GM21576 (cell line): ENCODE results near the gene OBSCN.
"Not testable (repeated sequence)": the region's sequence is repeated elsewhere in the genome, so short reads cannot be mapped to it uniquely, and the experiment has no call there.

Experiments
- ATAC-seq: cut with Tn5 transposase; IDR thresholded peaks from one replicate; pipeline ENCODE4 v1.9.1; 2021; ENCODE audit warnings: mild to moderate bottlenecking, moderate library complexity; ENCODE audit not compliant: unreplicated experiment

Gene OBSCN

GRCh38 chr1:228185641-228185965 is 22.2 kb upstream of the OBSCN start:
- ATAC-seq: no peak

DNA sequence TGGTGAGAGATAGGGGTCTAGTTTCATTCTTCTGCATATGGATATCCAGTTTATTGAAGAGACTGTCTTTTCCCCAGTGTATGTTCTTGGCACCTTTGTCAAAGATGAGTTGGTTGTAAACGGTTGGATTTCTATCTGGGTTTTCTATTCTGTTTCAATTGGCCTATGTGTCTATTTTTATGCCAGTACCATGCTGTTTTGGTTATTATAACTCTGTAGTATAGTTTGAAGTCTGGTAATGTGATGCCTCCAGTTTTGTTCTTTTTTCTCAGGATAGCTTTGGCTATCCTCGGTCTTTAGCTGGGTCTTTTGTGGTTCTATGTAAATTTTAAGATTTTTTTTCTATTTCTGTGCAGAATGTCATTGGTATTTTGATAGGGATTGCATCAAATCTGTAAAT is 19.6 kb upstream of the OBSCN start:
- ATAC-seq: not testable (repeated sequence)

GRCh38 chr1:228190182-228190581 is 17.7 kb upstream of the OBSCN start:
- ATAC-seq: no peak

- no peak for ATAC-seq
Observed at GRCh38 chr1:228190778-228191177, 17.1 kb upstream of the OBSCN start.

- no peak for ATAC-seq
Observed at GRCh38 chr1:228194436-228194835, 13.4 kb upstream of the OBSCN start.

DNA sequence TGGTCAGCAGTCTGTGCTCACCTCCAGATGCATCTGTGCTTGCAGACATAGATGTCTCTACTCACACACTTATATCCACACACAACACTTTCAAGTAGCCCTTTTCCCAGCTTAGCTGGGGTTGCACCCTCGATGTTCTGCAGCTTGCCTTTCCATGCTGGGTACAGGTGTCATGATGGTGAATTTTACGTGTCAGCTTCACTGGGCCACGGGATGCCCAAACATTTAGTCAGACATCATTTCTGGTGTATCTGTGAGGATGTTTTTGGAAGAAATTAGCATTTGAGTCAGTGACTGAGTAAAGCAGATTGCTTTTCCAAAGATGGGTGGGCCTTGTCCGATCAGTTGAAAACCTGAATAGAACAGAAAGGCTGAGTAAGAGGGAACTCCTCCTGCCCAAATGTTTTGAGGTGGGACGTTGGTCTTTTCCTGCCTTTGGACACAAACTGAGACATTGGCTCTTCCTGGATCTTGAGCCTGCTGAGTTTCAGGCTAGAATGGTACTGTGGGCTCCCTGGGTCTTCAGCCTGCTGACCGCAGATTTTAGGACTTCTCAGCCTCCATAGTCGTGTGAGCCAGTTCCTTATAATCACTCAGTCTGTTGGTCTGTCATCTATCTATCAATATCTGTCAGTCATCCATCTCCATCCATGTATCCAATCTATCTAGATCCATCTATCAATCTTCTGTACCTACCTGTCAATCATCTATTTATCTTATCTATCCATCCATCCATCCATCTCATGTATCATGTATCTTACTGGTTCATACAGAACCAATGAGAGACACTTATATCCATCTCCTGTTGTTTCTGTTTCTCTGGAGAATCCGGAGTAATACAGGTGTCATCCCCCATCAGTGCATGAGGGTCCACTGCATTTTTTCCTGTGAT is 12.7 kb upstream of the OBSCN start:
- ATAC-seq: no peak

DNA sequence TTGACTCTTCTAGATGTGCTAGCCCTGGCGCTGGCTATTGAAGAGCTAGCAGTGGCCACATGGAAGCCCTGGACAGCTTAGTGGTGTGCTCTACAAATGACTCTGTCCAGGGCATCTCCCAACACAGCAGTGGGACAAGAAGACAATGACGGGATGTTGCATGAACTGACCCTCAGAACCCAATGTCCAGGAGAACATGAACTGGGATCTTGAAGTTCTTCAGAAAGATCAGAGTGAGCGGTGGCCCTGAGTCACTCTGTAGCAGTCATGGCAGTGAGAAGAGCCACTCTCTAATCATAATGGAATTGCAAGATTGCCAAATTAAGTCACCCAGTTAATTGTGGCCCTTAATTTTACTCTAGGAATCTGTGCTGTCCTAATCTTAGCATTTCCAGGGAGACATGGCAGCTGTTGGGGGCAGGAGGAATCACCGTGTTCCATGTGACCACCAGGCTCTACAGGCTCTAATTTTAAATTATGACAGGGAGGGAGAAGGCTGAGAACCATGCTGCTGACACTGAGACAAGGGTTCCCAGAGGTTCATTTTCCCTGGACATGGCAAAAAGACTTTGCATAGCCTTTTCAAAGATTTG is 10.2 kb upstream of the OBSCN start:
- no peak for ATAC-seq

GRCh38 chr1:228198977-228199590 is 8.8 kb upstream of the OBSCN start:
- ATAC-seq: no peak

DNA sequence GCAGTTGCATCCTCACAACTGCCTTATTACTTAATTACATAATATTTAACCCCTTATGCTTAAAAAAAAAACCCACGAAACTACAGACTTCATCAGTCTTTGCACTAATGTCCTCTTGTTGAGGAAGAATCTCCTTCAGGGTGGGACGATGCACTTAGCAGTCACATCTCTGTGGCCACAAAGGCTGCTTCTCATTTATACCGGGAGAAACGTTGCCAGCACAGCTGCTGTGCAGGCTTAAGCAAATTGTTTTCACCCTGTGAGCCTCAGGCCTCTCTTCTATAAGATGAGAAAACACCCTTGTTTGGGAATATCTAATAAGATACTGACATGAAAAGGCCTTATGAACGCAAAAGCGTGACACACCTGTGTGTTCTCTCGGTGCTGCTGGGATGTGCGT is 2.9 kb upstream of the OBSCN start:
- ATAC-seq: no peak

GRCh38 chr1:228205526-228206436 is 2.1 kb upstream of the OBSCN start:
- no peak for ATAC-seq

GRCh38 chr1:228206582-228207351 is 1.1 kb upstream of the OBSCN start:
- ATAC-seq: no peak

GRCh38 chr1:228207381-228207810 is 448 bp upstream of the OBSCN start:
- no peak for ATAC-seq

- ATAC-seq: no peak
Observed at GRCh38 chr1:228208831-228209551, 1.1 kb downstream of the OBSCN start.

DNA sequence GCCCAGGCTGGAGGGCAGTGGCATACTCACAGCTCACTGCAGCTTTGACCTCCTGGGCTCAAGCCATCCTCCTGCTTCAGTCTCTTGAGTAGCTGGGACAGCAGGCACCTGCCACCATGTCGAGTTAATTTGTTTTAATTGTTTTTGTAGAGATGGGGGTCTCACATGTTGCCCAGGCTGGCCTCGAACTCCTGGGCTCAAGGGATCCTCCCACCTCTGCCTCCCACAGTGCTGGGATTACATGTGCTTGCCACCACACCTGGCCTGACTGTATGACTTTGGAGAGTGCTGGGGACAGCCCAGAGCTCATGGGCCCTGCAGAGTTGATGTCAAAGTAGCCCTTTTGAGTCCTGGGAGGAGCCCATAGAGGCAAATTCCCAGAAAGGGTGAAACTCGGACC is 1.8 kb downstream of the OBSCN start:
- ATAC-seq: no peak

DNA sequence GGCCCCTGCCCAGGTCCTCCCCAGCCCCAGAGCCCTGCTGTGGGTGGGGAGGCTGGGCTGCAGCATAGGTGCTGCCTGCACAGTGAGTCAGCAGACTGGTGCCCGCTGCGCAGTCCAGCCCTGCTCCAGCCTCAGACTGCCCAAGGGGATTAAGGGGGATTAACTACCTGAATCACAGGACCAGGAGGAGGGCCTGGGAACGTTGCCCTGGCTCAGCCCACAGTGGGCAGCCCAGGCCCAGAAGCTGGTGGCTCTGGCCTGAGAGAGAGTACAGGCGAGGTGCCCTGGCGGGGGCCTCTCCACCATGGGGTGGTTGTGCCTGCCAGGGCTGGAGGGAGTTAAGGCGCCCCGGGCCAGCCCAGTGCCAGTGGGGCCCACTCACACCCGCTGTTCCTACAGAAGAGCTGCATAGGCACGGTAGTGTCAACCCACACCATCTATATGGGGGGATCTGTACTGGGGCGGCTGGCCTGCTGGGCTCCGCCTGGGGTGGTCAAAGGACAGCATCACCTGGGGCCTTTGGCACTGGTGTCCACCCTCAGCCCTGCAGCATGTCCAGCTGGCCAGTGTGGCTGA is 2.3 kb downstream of the OBSCN start:
- no peak for ATAC-seq

GRCh38 chr1:228210712-228211530 is 3.1 kb downstream of the OBSCN start:
- ATAC-seq: no peak

DNA sequence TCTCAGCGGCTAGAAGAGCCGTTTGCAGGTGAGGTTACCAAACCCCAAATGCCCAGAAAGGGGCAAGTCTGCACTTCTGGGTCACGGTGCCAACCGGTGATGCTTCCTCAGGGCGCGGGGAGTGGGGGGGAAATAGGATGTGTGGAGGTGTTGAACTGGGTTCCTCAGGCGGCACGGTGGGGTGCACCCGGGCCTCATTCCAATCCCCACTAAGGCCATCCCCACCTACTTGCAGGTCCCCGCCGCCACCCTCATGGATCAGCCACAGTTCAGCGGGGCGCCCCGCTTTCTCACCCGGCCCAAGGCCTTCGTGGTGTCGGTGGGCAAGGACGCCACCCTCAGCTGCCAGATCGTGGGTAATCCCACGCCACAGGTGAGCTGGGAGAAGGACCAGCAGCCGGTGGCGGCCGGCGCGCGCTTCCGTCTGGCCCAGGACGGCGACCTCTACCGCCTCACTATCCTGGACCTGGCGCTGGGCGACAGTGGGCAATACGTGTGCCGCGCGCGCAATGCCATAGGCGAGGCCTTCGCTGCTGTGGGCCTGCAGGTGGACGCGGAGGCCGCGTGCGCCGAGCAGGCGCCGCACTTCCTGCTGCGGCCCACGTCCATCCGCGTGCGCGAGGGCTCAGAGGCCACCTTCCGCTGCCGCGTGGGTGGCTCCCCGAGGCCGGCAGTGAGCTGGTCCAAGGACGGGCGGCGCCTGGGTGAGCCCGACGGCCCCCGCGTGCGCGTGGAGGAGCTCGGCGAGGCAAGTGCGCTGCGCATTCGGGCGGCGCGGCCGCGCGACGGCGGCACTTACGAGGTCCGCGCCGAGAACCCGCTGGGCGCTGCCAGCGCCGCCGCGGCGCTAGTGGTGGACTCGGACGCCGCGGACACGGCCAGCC is 3.9 kb downstream of the OBSCN start:
- no peak for ATAC-seq
